Measurements from ENCODE around the gene FBXL14.

DNA sequence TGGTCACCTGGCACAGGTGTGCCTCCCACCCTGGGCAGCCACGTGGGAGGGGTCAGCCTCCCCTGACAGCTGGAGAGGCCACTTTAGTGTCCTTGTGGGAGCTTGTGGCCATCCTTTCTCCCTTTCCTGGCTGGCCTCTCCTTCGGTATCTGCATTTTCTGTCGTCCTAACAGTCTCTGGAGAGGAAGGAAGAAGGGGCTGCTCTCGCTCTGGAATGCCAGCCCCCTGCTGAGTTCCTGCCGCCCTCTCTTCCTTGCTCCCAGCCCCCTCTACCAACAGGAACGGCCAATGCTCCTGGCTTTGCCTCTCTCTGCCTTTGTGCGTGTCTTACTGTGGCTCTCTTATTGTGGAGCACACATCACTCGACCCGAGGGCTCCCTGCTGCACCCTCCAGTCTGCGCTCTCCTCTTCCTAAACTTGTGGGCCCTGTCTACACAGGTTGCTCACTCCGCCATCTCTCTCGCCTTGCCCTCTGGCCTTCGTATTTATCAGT lies 70.8 kb downstream of the FBXL14 start:
- no peak for TF ChIP-seq SMC3 (conservative IDR thresholded peaks at IDR 0.05; ENCODE audit: poor library complexity)
- TF ChIP-seq, protein P1, sequence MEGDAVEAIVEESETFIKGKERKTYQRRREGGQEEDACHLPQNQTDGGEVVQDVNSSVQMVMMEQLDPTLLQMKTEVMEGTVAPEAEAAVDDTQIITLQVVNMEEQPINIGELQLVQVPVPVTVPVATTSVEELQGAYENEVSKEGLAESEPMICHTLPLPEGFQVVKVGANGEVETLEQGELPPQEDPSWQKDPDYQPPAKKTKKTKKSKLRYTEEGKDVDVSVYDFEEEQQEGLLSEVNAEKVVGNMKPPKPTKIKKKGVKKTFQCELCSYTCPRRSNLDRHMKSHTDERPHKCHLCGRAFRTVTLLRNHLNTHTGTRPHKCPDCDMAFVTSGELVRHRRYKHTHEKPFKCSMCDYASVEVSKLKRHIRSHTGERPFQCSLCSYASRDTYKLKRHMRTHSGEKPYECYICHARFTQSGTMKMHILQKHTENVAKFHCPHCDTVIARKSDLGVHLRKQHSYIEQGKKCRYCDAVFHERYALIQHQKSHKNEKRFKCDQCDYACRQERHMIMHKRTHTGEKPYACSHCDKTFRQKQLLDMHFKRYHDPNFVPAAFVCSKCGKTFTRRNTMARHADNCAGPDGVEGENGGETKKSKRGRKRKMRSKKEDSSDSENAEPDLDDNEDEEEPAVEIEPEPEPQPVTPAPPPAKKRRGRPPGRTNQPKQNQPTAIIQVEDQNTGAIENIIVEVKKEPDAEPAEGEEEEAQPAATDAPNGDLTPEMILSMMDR (IDR thresholded peaks at IDR 0.05; ENCODE audit: poor library complexity, severe bottlenecking): no peak
